ENCODE measurements around the gene XPNPEP1. TPM values are rescaled to one million over a fixed set of nuclear protein-coding genes. Genes with fewer than 3 reads are reported as not detected.

XPNPEP1 gene
- polyA plus RNA-seq, 3 donors: 78.8 to 83.6 (median 83.1) TPM

GRCh38 chr10:109895848-109896247, 27.5 kb downstream of the XPNPEP1 start:
- DNase-seq (ENCODE audit: low read depth in 3 of 3, low spot score in 2 of 3): no peak

GRCh38 chr10:109895095-109895818, 28.1 kb downstream of the XPNPEP1 start:
- no peak for DNase-seq (ENCODE audit: low read depth in 3 of 3, low spot score in 2 of 3)

- DNase-seq (ENCODE audit: low read depth in 3 of 3, low spot score in 2 of 3): no peak
These were observed 28.8 kb downstream of the XPNPEP1 start for GRCh38 chr10:109894516-109894915.

- no peak for DNase-seq (ENCODE audit: low read depth in 3 of 3, low spot score in 2 of 3)
These were observed 29.9 kb downstream of the XPNPEP1 start for GRCh38 chr10:109893386-109893785.

GRCh38 chr10:109892931-109893330, 30.4 kb downstream of the XPNPEP1 start:
- no peak for DNase-seq (ENCODE audit: low read depth in 3 of 3, low spot score in 2 of 3)

- no peak for DNase-seq (ENCODE audit: low read depth in 3 of 3, low spot score in 2 of 3)
These were observed 31.2 kb downstream of the XPNPEP1 start for GRCh38 chr10:109892117-109892516.

- DNase-seq (ENCODE audit: low read depth in 3 of 3, low spot score in 2 of 3): no peak
These were observed 32.2 kb downstream of the XPNPEP1 start for GRCh38 chr10:109891105-109891504.

- no peak for DNase-seq (ENCODE audit: low read depth in 3 of 3, low spot score in 2 of 3)
These were observed 33.4 kb downstream of the XPNPEP1 start for GRCh38 chr10:109889867-109890266.

GRCh38 chr10:109887776-109888175, 35.5 kb downstream of the XPNPEP1 start:
- DNase-seq (ENCODE audit: low read depth in 3 of 3, low spot score in 2 of 3): no peak

GRCh38 chr10:109887243-109887642, 36.1 kb downstream of the XPNPEP1 start:
- peak in 2 of 3 donors; percentile 48 to 55 for DNase-seq (ENCODE audit: low read depth in 3 of 3, low spot score in 2 of 3)

- DNase-seq (ENCODE audit: low read depth in 3 of 3, low spot score in 2 of 3): no peak
These were observed 36.5 kb downstream of the XPNPEP1 start for GRCh38 chr10:109886781-109887140.

GRCh38 chr10:109886037-109886780, 37.1 kb downstream of the XPNPEP1 start:
- DNase-seq (ENCODE audit: low read depth in 3 of 3, low spot score in 2 of 3): no peak

GRCh38 chr10:109883859-109884771, 39.2 kb downstream of the XPNPEP1 start:
- peak; percentile 81 to 88 (median 83) for DNase-seq (ENCODE audit: low read depth in 3 of 3, low spot score in 2 of 3)

- DNase-seq (ENCODE audit: low read depth in 3 of 3, low spot score in 2 of 3): no peak
These were observed 40.9 kb downstream of the XPNPEP1 start for GRCh38 chr10:109882251-109883057.

- no peak for DNase-seq (ENCODE audit: low read depth in 3 of 3, low spot score in 2 of 3)
These were observed 41.6 kb downstream of the XPNPEP1 start for GRCh38 chr10:109881769-109882057.

- no peak for DNase-seq (ENCODE audit: low read depth in 3 of 3, low spot score in 2 of 3)
These were observed 42.2 kb downstream of the XPNPEP1 start for GRCh38 chr10:109880886-109881768.

GRCh38 chr10:109877546-109877945, 45.8 kb downstream of the XPNPEP1 start:
- DNase-seq (ENCODE audit: low read depth in 3 of 3, low spot score in 2 of 3): no peak

- DNase-seq (ENCODE audit: low read depth in 3 of 3, low spot score in 2 of 3): no peak
These were observed 47.2 kb downstream of the XPNPEP1 start for GRCh38 chr10:109875828-109876821.

Data from right renal cortex interstitium (tissue), 3 donors.